NCI-H2196 (cell line): ENCODE measurements around the gene CASK.

ENCODE experiments used
- DNase-seq: peaks from one replicate; lab custom pipeline; 2025; ENCODE audit not compliant: unreplicated experiment; lab: John Stamatoyannopoulos, UW

The CASK gene

DNA sequence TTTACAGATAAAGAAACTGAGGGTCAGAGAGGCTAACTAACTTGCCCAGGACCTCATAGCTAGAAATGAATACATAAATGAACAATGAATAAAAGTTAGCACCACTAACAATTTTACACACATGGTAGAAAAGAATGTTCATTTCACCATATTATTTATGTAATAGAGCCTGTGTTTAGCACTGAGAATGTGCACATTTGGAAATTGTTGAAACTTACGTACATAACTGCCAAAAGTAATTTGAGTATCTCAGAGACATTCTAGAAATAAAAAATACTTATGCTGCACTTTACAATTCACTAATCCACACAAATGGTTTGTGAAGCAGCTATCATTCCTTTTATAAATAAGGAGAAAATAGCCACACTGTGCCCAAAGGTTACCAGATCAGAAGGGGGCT is 9.9 kb downstream of the CASK start:
- DNase-seq, result no peak

DNA sequence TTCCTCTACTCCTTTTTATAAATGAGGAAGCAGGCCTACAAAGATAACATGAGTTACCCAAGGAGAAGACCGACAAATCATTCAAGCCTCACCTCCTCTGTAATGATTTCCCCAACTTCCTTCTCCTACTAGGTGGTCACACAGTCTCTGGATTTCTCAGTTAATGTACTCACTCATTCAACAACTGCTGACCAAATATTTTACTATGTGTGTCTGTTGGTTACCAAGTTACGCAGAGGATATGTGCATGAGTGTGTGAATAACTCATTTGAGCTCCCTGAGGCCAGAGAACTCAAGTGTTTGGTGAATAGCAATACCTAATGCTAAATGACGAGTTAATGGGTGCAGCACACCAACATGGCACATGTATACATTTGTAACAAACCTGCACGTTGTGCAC is 10.4 kb downstream of the CASK start:
- no peak for DNase-seq

DNA sequence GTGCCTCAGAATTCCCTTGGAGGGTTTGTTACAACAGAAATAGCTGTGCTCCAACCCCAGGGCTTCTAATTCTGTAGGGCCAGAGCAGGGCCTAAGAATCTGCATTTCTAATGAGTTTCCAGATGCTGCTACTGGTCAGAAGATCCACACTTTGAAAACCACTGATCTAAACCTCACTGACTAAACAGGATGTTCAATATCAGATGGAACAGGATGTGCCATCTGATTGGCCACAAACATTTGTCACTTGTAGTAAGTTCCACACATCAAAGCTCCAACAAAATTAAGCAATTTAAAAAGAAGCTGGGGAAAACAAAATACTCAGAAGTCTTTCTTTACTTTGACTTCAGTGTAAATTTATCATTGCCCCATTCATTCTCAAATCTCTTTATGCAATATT is 14.3 kb downstream of the CASK start:
- DNase-seq, result no peak

DNA sequence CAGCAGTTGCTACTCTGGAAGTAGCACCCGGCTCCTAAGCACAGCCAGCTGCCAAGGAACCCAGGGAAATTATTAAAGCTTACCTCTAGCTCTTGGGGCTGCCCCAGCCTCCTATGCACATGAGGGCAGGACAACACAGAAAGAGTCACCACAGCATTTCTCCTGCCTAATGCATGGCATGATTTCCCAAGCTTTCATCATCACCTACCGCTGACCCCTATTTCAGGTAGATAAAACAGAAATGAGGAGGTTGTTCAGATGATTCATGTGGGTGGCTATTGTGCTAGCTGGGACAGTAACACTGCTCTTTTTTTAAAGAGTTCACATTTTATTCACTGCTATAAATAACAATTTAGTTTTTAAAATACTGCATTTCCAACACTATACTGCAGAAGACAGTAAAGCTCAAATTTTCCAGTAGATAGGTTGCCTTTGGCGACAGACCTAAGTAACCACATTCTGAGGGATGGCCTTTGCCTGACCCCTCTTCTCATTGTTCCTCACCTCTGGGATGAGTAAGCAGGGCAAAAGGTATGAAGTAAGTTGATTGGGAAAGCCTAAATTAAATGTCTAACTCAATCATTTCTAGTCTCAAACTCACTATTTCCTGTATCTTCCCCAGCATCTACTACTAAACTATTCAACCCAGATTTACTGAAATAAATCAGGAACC is 16.7 kb downstream of the CASK start:
- DNase-seq, result no peak

DNA sequence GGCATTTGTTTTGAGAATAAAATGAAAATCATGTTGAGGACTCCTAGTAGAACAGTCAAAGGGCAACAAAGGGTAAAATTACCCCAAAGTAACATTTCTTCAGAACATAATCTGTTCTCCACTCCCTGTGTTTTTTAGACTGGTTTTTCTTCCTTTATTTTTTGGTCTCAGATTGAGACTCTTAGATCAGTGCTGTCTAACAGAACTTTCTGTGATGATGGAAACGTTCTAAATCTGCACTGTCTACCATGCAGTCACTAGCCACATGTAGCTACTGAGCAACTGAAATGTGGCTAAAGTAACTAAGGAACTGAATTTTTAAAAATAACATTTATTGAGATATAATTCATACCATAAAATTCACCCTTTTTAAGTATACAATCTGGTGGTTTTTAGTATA is 19.8 kb downstream of the CASK start:
- no peak for DNase-seq

DNA sequence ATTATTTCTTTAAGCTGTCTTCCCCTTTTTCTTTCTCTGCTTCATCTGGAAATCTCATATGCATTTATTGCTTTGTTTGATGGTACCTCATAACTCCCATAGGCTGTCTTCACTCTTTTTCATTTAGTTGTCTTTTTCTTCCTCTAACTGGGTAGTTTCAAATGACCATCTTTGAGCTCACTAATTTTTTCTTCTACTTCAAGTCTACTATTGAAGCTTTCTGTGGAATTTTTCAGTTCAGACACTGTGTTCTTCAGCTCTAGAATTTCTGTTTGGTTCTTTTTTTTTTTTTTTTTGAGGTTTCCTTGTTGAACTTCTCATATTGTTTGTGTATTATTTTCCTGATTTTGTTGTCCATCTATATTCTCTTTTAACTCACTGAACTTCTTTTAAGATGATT is 23.0 kb downstream of the CASK start:
- DNase-seq, result no peak

DNA sequence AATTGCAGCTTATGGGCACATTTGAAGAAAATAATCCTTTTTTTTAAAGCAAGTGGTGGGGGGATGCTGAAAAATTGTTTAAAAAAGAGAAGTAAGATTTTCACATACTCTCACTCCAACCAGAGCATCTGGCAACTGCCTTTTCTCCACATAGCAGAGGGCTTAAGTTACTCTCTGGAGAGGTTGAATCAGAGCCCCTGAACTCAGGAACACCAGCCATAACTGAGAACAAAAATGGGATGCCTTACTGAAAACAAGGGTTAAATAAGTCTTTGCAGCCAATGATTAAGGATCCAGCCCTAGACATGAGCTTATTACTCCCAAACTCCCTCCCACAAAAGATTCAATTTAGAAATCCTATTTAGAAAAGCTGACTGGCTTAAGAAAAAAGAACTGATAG is 27.5 kb downstream of the CASK start:
- no peak for DNase-seq

DNA sequence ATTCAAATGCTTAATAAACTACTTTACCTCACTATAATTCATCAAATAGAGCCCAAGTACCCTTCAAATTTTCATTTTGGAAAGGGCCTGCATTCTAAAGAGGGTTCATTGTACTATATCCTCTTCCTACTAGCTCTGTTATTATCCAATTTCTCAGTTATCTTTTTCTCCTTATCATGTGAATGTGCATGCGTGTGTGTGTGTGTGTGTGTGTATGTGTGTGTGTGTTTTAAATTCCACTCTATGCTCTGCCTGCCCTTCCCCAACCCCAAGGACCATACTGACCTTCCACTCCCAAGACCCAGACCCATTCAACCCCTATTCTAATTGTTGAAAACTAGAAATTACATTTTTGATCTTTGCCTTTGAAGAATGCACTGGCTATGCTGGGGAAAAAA is 33.3 kb downstream of the CASK start:
- no peak for DNase-seq

DNA sequence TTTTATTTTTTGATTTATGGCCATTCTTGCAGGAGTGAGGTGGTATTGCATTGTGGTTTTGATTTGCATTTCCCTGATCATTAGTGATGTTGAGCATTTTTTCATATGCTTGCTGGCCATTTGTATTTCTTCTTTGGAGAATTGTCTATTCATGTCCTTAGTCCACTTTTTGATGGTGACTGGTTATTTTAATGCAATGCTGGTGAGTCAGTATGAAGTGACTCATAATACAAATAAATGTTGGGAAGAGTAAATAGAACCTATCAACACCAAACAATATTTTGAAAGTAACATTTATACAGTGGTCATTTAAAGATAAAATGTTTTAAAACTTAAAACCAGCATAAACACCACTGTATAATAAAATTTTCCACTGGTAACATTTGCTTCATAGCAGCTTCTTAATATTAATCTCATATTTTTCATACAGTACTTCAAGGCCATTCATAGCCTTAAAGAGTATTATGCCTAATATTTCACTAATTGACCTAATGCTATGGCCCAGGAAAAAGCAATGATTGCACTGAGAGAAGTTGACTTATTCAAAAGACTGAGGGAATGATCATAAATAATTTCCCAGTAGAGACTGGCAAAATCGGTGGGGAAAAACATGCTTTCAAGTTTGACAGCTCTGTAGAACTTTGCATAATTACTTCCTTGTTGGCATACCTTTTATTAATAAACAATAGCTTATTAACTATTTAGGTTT is 33.9 kb downstream of the CASK start:
- no peak for DNase-seq

DNA sequence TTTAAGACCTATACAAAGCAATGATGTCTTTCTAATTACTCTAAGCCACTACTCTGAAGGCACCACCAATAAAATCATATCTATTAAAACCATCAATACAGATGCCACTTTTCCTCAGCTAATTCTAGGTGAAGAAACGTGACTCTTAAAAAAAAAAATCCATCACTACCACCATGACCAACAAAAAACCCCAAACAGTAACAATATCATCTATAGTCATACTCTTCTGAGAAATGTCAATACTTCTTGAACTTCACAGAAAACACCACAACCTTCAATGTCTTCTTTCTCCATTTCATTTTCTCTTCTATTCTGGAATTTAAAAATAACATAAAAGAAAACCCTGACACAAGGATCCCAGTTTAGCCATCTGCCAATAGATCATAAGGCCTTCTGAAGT is 35.7 kb downstream of the CASK start:
- no peak for DNase-seq

DNA sequence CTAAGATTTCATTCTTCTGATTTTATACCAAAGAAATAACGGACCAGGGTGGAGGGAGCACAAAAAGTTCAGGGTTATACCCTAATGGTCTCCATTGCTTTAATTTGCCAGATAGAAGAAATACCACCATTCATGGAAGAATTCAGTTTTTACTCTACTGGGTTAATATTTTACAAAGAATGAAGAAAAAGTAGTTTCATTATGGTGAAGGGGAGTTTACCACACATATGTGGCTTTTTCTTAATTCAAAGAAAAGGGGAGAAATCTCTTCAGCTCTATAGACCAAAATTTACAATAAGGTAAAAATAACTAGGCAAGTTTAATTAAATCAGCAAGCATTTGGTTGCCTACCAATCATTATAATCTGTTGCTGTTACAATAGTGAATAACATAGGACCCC is 37.6 kb downstream of the CASK start:
- no peak for DNase-seq

DNA sequence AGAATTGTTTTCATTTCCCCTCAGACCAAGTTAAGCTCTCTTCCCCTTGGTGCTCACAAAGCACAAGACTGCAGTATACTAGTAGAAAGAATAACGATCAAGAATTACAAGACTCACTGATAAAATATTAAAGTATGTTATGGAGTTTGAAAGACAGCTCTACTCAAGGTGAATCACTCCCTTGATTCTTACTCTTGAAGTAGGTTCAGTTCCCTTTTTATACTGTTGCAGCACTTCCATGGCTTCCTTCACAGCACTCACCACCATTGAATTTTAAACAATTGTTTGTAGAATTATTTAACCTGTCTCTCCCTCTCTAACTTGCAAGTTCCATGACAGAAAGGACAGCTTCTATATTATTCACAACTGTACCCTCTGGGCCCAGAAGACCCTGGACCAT is 42.2 kb downstream of the CASK start:
- DNase-seq, result no peak

DNA sequence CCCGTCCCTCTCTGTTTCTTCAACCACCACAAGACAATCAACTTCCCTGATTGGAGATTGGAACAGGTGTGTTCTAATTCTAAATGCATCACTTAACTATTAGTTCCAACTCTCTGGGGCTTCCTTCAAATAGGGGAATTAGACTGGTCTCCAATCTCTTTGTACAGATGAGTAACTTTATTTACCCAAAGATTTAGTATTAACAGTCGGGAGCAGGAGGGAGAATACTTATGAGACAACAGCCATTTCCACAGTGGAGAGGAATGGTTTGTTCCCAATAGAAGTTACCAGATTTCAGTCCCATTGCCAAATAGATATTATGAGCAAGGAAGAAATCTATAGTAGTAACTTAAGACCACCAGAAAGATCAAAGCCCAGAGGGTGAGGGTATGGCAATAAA is 46.2 kb downstream of the CASK start:
- DNase-seq, result no peak

DNA sequence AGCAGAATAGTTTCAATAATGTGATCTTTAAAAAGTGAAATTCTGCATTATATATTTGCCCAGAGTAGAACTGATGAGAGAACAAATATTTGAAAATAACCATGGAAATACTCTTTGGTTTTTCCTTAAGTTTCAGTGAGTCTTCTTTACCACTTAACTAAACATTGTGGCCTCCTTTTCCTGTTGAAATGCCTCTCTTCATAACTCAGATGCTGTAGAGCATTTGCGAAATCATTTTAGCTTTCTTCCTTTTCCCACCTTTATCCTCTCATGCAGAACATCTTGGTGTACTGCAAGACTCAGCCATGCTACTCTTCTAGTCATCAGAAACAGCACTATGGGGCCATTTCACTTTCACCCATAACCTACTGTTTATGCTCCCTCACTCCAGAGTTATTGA is 48.2 kb downstream of the CASK start:
- no peak for DNase-seq

DNA sequence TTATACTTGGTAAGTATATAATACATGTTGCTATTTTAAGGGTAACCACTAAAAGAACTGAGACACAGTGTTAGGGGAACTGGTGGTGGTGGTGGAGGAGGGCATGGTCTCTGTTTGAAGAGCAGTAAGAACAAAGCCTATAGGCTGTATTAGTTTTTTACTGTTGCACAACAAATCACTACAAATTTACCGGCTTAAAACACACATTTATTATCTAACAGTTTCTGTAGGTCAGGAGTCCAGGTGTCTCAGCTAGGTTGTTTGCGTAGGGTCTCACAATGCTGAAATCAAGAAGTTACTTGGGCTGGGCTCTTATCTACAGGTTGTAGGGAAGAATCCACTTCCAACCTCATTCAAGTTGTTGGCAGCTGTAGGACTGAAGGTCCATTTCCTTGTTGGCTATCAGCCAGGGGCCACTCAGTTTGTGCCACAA is 52.6 kb downstream of the CASK start:
- peak; percentile 33 for DNase-seq

DNA sequence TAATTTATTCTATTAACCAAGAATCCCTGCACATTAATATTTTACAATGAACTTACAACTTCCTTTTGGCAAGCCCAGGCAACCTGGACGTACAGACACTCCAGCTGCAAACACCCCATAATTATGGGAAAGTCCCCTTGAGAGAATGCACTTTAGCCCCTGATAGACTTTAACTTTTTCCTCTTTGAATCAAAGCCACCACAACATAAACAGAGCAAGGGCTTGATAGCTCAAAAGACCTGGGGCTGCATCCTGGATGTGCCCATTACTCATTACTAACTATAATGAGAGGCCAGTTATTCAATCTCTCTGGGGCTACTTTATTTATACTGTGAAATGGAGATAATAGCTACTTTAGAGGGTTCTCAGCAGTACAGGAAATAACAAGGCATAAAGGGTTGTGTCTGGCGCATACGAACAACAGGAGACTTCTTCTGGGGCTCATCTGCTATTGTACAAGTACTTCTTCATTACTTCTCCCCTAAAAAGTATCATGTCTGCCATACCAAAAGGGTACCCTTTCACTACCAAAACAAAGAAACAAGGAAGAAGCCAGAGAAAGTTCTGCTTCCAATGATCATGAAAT is 54.9 kb downstream of the CASK start:
- no peak for DNase-seq

DNA sequence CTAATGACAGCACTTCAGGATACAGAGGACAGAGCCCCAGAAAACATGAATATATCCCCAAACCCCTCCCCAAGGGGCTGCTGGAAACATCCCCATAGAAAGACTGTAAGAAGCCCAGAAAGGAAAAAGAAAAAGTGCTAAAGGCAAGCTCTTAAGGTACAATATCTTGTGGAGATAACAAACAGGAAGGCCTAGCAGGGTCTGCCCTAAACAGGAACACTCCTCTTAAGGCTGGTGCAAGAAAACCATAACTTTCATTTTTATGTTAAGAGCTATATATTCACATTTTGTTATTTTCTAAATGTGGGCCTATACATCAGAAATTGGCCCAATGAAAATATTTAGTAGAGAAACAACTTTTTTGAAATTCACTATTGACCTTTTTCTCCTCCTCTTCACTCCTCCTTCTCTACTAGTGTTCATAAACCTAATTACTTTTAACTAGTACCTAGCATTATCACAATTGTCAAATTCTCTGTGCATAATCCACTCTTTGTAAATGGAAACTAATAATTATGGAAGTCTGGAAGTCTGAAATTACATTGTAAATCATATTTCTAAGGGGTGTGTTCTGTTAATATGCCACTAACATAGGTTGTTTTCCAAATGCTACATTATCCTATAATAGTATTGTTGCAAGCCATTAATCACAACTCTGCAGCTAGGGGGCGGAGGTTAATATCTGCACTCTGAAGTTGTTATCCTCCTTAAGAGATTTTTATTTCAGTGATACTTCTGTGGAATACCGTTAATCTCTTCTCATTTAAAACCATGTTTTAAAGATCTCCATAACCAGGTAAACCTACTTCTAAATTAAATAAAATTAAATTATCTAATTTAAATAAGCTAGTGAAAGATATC is 59.8 kb downstream of the CASK start:
- no peak for DNase-seq

DNA sequence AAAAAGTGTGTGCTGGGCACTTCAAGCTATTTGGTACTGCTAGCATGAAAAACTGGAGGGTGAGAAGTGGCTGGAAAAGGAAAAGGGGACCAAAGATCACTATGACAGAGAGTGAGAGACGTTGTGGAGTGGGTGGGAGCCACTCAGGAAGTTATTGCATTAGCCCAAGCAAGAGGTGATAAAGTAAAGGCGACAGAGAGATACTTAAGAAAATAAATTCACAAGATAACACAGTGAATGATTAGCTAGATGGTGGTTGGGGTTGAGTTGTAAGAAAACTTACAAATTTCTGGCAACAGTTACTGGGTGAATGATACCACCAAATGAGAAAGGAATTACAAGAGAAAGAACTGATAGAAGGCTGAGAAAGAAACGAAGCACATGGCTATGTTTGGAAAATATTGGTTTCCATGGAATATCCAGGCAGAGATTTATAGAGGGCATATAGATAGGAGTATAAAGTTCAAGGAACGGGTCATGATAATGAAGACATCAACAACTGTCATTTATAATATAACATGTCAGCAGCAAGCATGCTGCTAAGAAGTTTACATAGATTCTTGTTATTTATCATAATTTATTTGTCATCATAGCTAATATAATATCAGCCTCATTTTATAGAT is 60.7 kb downstream of the CASK start:
- no peak for DNase-seq

DNA sequence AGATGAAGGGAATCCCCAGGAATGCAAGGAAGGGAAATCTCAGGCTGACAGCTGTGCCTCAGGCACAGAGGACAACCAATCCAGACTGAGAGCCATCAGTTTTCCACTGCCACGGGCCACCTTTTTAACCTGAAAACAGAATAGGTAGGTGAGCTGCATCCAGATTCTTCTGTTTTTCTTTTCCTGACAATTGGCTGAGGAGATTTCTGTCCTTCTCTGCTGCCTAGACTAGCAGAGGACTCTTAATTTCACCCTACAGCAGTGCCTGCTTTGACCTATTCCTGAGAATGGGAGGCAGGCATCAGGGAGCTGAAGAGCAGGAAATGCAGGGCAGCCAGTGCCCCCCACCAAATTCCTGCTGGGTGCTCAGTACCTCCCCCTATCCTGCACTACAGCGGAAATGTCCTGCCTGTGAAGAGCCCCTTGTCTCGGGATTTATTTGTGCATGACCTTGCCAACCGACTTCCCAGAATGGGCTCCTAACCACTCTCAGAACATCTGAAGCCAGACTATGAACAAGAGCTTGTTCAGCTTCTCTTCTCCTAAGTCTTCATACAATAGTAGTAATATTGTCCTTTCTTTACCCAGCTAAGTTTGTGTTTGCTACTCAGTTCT is 65.1 kb downstream of the CASK start:
- DNase-seq, result no peak

DNA sequence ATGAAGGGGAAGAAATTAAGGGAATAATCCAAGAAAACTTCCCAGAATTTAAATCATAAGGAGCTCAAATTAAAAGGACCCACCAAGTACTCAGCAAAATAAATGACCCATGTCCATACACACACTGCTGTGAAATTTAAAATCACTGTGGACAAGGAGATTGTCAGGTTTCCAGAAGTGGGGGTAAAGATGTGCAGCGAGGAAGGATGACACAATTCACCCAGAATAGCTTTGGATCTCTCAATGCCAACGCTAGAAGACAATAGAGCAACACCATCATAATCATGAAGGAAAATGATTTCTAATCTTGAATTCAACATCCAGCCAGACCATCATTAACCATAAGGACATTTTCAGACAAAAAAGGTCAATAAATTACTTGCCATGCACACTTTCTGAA is 65.7 kb downstream of the CASK start:
- no peak for DNase-seq

DNA sequence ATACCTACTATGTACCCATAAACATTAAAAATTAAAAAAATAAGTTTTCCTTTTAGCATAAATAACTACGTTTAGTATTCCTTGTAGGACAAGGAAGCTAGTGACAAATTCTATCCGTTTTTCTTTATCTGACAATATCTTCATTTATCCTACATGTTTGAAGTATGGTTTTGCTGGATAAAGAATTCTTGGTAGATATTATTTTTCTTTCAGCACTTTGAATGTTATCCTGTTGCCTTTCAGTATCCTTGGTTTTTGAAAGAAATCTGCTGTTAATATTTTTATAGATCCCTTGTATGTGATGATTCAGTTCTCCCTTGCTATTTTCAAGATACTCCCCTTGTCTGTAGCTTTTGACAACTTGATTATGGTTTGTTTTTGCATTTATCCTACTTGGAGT is 76.6 kb downstream of the CASK start:
- no peak for DNase-seq
